HG02852 (cell line): Measurements from ENCODE around the gene GIMAP7.
"Not testable (repeated sequence)": the region's sequence is repeated elsewhere in the genome, so short reads cannot be mapped to it uniquely, and the experiment has no call there.

Experiments used
- ATAC-seq: cut with Tn5 transposase; IDR thresholded peaks from one replicate; pipeline ENCODE4 v1.9.1; 2021; ENCODE audit warnings: mild to moderate bottlenecking, moderate library complexity; ENCODE audit not compliant: unreplicated experiment

The GIMAP7 gene

GRCh38 chr7:150514748-150515222 is at the start of gene GIMAP7:
TSS of gene GIMAP7 (plus strand) at chr7:150514872. CDS start at chr7:150519975, 5,103 bp downstream.
- ATAC-seq = peak; percentile 84

- no peak for ATAC-seq
Measured at GRCh38 chr7:150464962-150465361, 49.7 kb upstream of the GIMAP7 start.

GRCh38 chr7:150465414-150465813 is 49.3 kb upstream of the GIMAP7 start:
- no peak for ATAC-seq

GRCh38 chr7:150466477-150466876 is 48.2 kb upstream of the GIMAP7 start:
- ATAC-seq = no peak

GRCh38 chr7:150468241-150468640 is 46.4 kb upstream of the GIMAP7 start:
- ATAC-seq = no peak

GRCh38 chr7:150471886-150472285 is 42.8 kb upstream of the GIMAP7 start:
- ATAC-seq = no peak

- no peak for ATAC-seq
Measured at GRCh38 chr7:150473902-150474301, 40.8 kb upstream of the GIMAP7 start.

- no peak for ATAC-seq
Measured at GRCh38 chr7:150476285-150476684, 38.4 kb upstream of the GIMAP7 start.

- ATAC-seq = no peak
Measured at GRCh38 chr7:150476819-150477631, 37.6 kb upstream of the GIMAP7 start.

- no peak for ATAC-seq
Measured at GRCh38 chr7:150479023-150479716, 35.5 kb upstream of the GIMAP7 start.

- ATAC-seq = no peak
Measured at GRCh38 chr7:150481186-150481920, 33.3 kb upstream of the GIMAP7 start.

- ATAC-seq = no peak
Measured at GRCh38 chr7:150481922-150482321, 32.8 kb upstream of the GIMAP7 start.

GRCh38 chr7:150483514-150483913 is 31.2 kb upstream of the GIMAP7 start:
- not testable (repeated sequence) for ATAC-seq

- not testable (repeated sequence) for ATAC-seq
Measured at GRCh38 chr7:150484071-150484470, 30.6 kb upstream of the GIMAP7 start.

- no peak for ATAC-seq
Measured at GRCh38 chr7:150487625-150488024, 27.0 kb upstream of the GIMAP7 start.

- ATAC-seq = no peak
Measured at GRCh38 chr7:150489782-150490181, 24.9 kb upstream of the GIMAP7 start.

- not testable (repeated sequence) for ATAC-seq
Measured at GRCh38 chr7:150493442-150493841, 21.2 kb upstream of the GIMAP7 start.

- ATAC-seq = no peak
Measured at GRCh38 chr7:150502519-150502918, 12.2 kb upstream of the GIMAP7 start.

GRCh38 chr7:150503155-150503554 is 11.5 kb upstream of the GIMAP7 start:
- no peak for ATAC-seq

GRCh38 chr7:150503581-150503980 is 11.1 kb upstream of the GIMAP7 start:
- ATAC-seq = no peak

GRCh38 chr7:150507947-150508602 is 6.6 kb upstream of the GIMAP7 start:
- ATAC-seq = no peak
